AG09309 (cell line): ENCODE measurements around the gene BNC2.

Experiments used
- DNase-seq: peaks from one replicate; pipeline ENCODE4 v3.0.0-alpha.2; 2010; ENCODE audit warnings: low read depth
- H3K4me3 ChIP-seq: 2 replicates; pipeline ENCODE4 v1.5.1; 2011; ENCODE audit warnings: mild to moderate bottlenecking, low read depth, low read length, moderate library complexity; ENCODE audit not compliant: control insufficient read depth
- CTCF ChIP-seq: IDR thresholded peaks from 2 replicates; pipeline ENCODE4 v1.5.1; 2011; ENCODE audit warnings: mild to moderate bottlenecking, low read depth, low read length, inconsistent platforms; ENCODE audit not compliant: insufficient read depth, control insufficient read depth; ENCODE audit errors: missing control alignments

BNC2 gene

GRCh38 chr9:16559418-16560188 lies 310.9 kb downstream of the BNC2 start:
- no peak for DNase-seq
- no peak overlapping the region for H3K4me3 ChIP-seq
- no peak for TF ChIP-seq CTCF

- H3K4me3 ChIP-seq, result no peak overlapping the region
- no peak for TF ChIP-seq CTCF
- DNase-seq, result no peak
Observed at GRCh38 chr9:16555802-16556201, 314.7 kb downstream of the BNC2 start.

GRCh38 chr9:16553869-16554540 lies 316.5 kb downstream of the BNC2 start:
- TF ChIP-seq CTCF, result no peak
- no peak for DNase-seq
- no peak overlapping the region for H3K4me3 ChIP-seq

GRCh38 chr9:16552252-16552651 lies 318.2 kb downstream of the BNC2 start:
- DNase-seq, result no peak
- TF ChIP-seq CTCF, result no peak
- no peak overlapping the region for H3K4me3 ChIP-seq

- no peak for DNase-seq
- no peak overlapping the region for H3K4me3 ChIP-seq
- TF ChIP-seq CTCF, result no peak
Observed at GRCh38 chr9:16551692-16552091, 318.8 kb downstream of the BNC2 start.

- no peak overlapping the region for H3K4me3 ChIP-seq
- DNase-seq, result no peak
- no peak for TF ChIP-seq CTCF
Observed at GRCh38 chr9:16545639-16546038, 324.8 kb downstream of the BNC2 start.
